NK-92 (cell line): Measurements from ENCODE around the gene TRPM5.

Experiments used
- DNase-seq: peaks from one replicate; lab custom pipeline; 2025; ENCODE audit not compliant: unreplicated experiment; lab: John Stamatoyannopoulos, UW

TRPM5 gene

GRCh38 chr11:2421996-2422395 is 22.3 kb downstream of the TRPM5 start:
- DNase-seq, result no peak

GRCh38 chr11:2421226-2421994 is 22.9 kb downstream of the TRPM5 start:
- no peak for DNase-seq

GRCh38 chr11:2420502-2421225 is 23.6 kb downstream of the TRPM5 start:
- no peak for DNase-seq

DNA sequence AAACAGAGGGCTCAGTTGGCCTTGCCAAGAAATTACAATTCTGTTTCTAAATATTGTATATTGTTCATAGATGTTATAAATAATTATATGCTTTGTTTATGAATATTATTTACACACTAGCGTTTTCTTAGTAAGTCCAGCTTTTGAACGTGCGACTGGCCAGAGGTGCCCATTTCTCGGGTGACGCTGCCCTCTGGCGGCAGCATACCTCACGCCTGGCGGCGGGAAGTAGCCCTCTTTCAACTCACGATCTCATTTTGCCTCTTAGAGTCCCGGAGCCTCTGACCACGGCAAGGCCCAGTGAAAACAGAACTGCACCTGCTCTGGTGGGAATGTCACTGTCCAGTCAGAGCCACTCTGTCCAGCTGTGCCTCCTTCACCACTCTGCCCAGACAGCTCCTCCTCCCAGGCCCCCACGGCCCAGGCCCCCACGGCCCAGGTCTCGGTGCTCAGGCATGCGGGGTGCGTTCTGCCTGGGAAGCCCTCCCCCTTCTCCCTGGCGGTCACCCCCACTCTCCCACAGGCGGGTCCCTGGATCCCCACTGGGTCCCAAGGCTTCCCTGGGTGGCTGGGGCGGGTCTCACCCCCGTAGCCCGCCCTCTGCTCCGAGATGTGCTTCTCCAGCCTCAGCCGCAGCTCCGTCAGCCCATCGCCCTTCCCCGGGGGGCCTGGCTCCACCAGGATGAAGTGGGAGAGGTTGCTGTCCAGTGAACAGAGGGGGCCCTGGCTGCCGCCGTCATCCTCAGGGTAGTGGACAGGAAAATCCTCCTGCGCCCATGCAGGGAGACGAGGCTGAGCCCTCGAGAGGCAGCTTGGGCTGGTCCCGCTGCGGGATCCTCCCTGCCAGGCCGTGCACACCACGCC is 24.4 kb downstream of the TRPM5 start:
- DNase-seq, result no peak

- no peak for DNase-seq
These were observed 25.5 kb downstream of the TRPM5 start for GRCh38 chr11:2418693-2419360.

DNA sequence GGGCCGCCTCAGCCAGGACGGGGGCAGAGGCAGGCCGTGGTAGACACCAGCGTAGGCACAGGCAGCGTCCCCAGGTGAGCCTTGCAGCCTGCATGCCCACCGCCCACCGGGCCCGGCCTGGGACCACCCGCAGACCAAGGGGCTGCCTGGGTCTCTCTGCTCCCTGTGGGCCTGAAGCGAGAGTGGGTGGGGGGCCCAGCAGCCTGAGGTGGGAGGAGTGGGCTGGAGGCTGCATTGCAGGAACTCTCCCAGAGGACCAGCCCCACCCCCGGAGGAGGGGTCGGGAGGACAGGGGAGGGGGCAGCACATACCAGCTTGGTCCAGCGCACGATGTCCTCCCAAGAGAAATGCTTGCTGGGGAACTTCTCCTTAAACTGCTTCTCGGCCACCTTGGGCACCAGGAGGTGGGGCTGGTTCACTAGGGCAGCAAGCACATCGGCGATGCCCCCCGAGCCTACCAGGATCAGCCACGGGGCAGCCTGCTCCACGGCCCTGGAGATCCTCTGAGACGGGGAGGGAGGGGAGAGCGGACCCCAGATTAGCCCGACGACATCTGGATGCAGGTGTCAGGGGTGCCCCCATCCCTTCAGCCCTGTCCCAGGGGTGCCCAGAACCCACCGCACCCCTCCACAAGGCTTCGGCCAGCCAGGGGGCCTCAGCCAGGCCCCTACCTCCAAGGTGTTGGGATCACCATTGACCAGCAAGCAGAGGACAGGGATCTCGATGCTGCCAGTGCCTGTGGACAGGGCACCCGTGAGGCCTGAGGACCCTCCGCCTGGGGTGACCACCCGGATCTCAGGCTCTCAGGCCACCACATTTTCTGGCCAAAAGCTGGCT is 26.2 kb downstream of the TRPM5 start:
- DNase-seq, result no peak

DNA sequence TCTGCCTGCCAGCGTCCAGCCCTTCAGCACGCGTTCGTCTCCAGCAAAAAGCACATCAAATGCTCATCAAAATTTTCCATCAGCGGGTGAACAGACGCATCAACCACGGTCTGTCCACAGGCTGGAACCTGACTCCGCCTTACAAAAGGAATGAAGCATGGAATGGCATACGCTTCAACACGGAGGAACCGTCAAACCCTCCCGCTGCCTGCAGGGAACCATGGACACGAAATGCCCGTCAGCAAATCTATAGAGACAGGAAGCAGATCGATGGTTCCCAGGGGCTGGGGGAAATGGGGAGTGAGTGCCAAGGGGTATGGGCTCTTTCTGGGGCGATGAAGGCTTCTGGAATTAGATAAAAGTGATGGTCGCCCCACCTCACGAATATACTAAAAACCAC is 27.5 kb downstream of the TRPM5 start:
- no peak for DNase-seq

- no peak for DNase-seq
These were observed 28.5 kb downstream of the TRPM5 start for GRCh38 chr11:2415601-2416380.

- DNase-seq, result no peak
These were observed 29.1 kb downstream of the TRPM5 start for GRCh38 chr11:2415171-2415570.

GRCh38 chr11:2414616-2415015 is 29.7 kb downstream of the TRPM5 start:
- no peak for DNase-seq

- DNase-seq, result no peak
These were observed 30.4 kb downstream of the TRPM5 start for GRCh38 chr11:2413742-2414579.

DNA sequence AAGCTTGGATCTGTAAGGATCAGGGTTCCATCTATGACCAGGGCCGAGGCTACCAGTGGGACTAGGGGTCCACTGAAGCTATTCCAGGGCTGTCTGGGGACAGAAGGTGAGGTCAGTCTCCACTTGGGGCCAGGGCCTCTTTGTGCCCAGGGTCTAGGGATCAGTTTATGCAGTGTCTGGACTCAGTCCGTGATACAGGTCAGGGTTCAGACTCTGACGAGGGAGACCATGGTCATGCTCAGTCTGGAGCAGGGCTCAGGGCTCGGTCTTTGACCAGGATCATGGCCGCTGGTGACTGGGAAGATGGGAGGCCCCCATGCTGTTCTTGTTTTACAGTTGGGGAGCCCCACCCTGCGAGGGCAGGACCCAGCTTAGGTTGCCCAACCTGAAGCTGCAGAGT is 32.0 kb downstream of the TRPM5 start:
- no peak for DNase-seq

DNA sequence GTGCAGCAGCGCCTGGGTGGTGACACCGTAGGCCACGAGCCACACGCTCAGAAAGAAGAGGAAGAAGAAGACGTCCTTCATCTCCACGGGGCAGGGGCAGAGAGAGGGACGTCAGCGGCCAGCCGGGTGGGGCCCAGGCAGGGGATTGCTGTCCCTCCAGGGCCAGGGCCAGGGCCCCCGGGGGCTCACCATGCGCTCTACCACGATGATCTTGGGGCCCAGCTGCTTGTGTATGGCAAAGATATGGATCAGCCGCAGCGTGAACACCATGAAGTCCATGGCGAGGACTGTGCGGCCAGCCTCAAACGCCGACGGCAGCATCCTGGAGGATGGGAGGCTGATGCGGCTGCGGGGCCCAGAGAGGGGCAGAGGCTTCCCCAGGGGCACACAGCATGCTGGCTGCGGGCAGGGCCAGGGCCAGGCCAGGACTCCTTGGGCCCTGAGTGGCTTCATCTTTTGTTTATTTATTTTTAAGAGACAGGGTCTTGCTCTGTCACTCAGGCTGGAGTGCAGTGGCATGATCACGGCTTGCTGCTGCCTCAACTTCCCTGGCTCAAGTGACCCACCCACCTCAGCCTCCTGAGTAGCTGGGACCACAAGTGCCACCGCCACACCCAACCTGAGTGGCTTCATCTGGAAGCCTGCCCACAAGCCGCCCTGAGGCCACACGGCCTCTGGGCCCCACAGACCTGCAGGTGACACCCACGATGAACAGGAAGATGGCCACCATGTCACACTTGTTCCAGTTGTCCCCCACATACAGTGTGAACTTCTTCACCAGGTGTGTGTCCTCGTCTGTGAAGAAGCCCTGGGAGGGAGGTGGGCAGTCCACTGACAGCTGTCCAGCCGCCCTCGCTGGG is 32.6 kb downstream of the TRPM5 start:
- no peak for DNase-seq

GRCh38 chr11:2410616-2411015 is 33.7 kb downstream of the TRPM5 start:
- no peak for DNase-seq

GRCh38 chr11:2409611-2410468 is 34.5 kb downstream of the TRPM5 start:
- no peak for DNase-seq

GRCh38 chr11:2409126-2409525 is 35.2 kb downstream of the TRPM5 start:
- DNase-seq, result no peak

GRCh38 chr11:2408671-2409070 is 35.6 kb downstream of the TRPM5 start:
- no peak for DNase-seq
